Adrenal gland (tissue), 12 donors: ENCODE data around the gene CNKSR3. TPM values are rescaled to one million over a fixed set of nuclear protein-coding genes. Genes with fewer than 3 reads are reported as not detected.

Source experiments
- DNase-seq, 7 donors: peaks; one replicate each; pipeline ENCODE4 v3.0.0-alpha.2; 2019 to 2020
- H3K27ac ChIP-seq, 5 donors: fragments of 200-600 bp; sonication (generic) in 4 of 5; 1 replicate in 3 of 5; 2 replicates in 2 of 5; pipeline versions ENCODE4 v1.5.1 to v1.8.0; 2016 to 2020; ENCODE audit warnings: mild to moderate bottlenecking in 1 of 5
- H3K27me3 ChIP-seq: fragments of 200-600 bp; 2 replicates; pipeline ENCODE4 v1.8.0; 2021
- H3K36me3 ChIP-seq, 2 donors: fragments of 200-600 bp; replicated peaks in 1 of 2; 1 replicate in 1 of 2; 2 replicates in 1 of 2; pipeline versions ENCODE4 v1.5.1 to v1.8.0; 2018 to 2022
- H3K4me1 ChIP-seq, 2 donors: fragments of 200-600 bp; replicated peaks in 1 of 2; 1 replicate in 1 of 2; 2 replicates in 1 of 2; pipeline versions ENCODE4 v1.5.1 to v1.8.0; 2018 to 2021
- H3K4me3 ChIP-seq, 4 donors: fragments of 200-600 bp; sonication (generic) in 3 of 4; one replicate each; pipeline ENCODE4 v1.5.1; 2016 to 2018
- H3K9me3 ChIP-seq, 3 donors: fragments of 200-600 bp; sonication (generic) in 1 of 3; replicated peaks in 1 of 3; 1 replicate in 2 of 3; 2 replicates in 1 of 3; pipeline versions ENCODE4 v1.5.1 to v1.8.0; 2016 to 2021
- POLR2A ChIP-seq, 2 donors: fragments of 450-650 bp; IDR thresholded peaks; one replicate each; pipeline ENCODE4 v1.6.1; 2017; ENCODE audit warnings: antibody characterized with exemption in 2 of 2, mild to moderate bottlenecking in 2 of 2, moderate library complexity in 1 of 2
- WGBS, 4 donors: extraction: QIAGEN DNeasy Blood & Tissue Kit in 2 of 4; methylation state at CpG; one replicate each; pipeline versions ENCODE4 v1.1.5 to v1.1.7; 2013 to 2017; 5-methylcytosine and 5-hydroxymethylcytosine counted together
- intact Hi-C, 2 donors: fragments of 100-400 bp; cut with DNase I; formaldehyde crosslinking; loops; one replicate each; pipeline versions ENCODE4 v1.14.1 to v1.15.0; 2022 to 2023
- polyA plus RNA-seq, 3 donors: library from polyadenylated mRNA; stranded (reverse); fragments of 200-250 nt in 2 of 3; fragments of 350-450 nt in 1 of 3; fragmentation: Illumina TruSeq in 1 of 3; extraction: RNeasy Lipid Tissue Mini Kit (QIAGEN cat#74804) in 1 of 3; gene quantifications; one replicate each; pipeline ENCODE4 v1.2.3, GENCODE V29; 2013 to 2014
- total RNA-seq, 9 donors: library from RNA; depleted of rRNA in 4 of 9; stranded (reverse); fragments of >200 nt in 4 of 9; fragments of 120-200 nt in 1 of 9; fragmentation: NEBNext Ultra II Directional in 1 of 9; extraction: Animal tissue kit (Norgen Biotek cat#: 25700) in 1 of 9; gene quantifications; one replicate each; pipeline versions ENCODE4 v1.1.0 to v1.2.4, GENCODE V29; 2013 to 2023
- TF ChIP-seq, protein P1 (sequence below), 6 experiments: fragments of 450-650 bp in 4 of 6; fragments of 200-600 bp in 2 of 6; sonication (generic) in 1 of 6; IDR thresholded peaks; 1 replicate in 5 of 6; 2 replicates in 1 of 6; pipeline versions ENCODE4 v1.5.1 to v1.8.0; 2016 to 2021; ENCODE audit warnings: antibody characterized with exemption in 6 of 6, mild to moderate bottlenecking in 2 of 6, moderate library complexity in 1 of 6
- donor health status: healthy with polysubstance abuse.
- donor health status: Bipolar disorder and iron deficiency.
- donor health status: DM: yes; HTN: yes; CAD: no.
- donor health status: DM: no; HTN: no; CAD: no.
- donor health status: DM: no; HTN: no; CAD: no.
- donor health status: DM: yes; HTN: yes; CAD: no.

Gene CNKSR3
- total and polyA plus RNA-seq, 12 donors: 1.1 to 10.7 (median 2.5) TPM

DNA sequence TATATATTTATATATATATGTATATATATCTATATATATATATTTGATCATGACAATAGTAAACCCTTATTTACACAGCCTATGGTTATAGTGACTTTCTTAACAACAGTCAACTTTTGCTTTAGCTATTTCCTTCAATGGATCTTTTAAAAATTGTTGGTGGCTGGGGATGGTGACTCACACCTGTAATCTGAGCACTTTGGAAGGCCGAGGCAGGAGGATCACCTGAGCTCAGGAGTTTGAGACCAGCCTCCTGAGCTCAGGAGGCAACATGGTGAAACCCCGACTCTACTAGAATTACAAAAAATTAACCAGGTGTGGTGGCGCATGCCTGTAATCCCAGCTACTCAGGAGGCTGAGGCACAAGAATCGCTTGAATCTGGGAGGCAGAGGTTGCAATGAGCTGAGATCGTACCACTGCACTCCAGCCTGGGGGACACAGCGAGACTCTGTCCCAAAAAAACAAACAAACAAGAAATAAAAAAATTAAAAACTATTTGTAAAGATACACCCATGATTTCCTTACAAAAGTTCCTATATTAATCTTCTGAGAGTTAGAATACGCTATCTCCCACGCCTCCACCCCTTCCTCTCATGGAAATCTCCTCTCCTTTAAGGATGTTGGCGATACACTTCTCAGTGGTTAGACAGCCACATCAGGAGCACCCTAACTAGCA, 29.2 kb upstream of the CNKSR3 start:
- no peak overlapping the region for H3K27ac ChIP-seq
- H3K4me1 ChIP-seq: no peaks in the 10 kb centered on the region
- intact Hi-C loops: no loop called here
- no peak for DNase-seq
- H3K4me3 ChIP-seq: no peak overlapping the region
- H3K27me3 ChIP-seq: no peaks in the 10 kb centered on the region
- H3K9me3 ChIP-seq: no peaks in the 10 kb centered on the region
- WGBS, 4 donors: 90 to 96% (median 94%) methylated on average over 9 of the region's 9 CpGs
- no peaks in the 10 kb centered on the region for H3K36me3 ChIP-seq
- TF ChIP-seq, protein P1, sequence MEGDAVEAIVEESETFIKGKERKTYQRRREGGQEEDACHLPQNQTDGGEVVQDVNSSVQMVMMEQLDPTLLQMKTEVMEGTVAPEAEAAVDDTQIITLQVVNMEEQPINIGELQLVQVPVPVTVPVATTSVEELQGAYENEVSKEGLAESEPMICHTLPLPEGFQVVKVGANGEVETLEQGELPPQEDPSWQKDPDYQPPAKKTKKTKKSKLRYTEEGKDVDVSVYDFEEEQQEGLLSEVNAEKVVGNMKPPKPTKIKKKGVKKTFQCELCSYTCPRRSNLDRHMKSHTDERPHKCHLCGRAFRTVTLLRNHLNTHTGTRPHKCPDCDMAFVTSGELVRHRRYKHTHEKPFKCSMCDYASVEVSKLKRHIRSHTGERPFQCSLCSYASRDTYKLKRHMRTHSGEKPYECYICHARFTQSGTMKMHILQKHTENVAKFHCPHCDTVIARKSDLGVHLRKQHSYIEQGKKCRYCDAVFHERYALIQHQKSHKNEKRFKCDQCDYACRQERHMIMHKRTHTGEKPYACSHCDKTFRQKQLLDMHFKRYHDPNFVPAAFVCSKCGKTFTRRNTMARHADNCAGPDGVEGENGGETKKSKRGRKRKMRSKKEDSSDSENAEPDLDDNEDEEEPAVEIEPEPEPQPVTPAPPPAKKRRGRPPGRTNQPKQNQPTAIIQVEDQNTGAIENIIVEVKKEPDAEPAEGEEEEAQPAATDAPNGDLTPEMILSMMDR (IDR thresholded peaks at IDR 0.05): no peak
- TF ChIP-seq POLR2A (IDR thresholded peaks at IDR 0.05): no peak

DNA sequence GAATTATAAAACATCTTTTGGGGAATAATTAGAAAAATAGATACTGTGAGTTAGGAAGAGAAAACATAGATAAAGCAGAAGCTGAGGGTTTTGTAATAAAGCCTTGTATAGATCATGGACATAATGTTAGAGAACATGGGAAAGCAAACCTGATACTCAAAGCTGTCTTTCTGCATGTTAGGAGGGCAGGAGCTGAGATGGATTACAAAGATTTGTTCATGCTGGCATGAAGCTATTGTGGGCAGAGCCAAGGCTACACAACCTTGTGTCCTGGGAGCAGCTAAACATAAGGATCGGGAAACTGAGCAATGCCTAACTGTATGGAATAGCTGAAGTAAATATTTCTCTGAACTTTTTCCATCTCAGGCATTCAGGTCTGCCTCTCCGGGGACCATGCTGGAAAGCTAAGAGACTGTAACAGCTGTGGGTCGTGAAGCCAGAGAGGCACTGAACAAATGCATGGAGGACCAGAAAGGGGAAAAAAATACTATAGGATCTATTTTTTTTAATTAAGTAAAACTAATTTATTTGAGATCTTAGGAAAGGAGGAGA, 28.2 kb upstream of the CNKSR3 start:
- no peak overlapping the region for H3K4me3 ChIP-seq
- no peak for DNase-seq
- no peak overlapping the region for H3K27ac ChIP-seq
- H3K4me1 ChIP-seq: no peaks in the 10 kb centered on the region
- H3K9me3 ChIP-seq: no peaks in the 10 kb centered on the region
- 80 to 92% (median 88%) methylated on average over 3 of the region's 3 CpGs for WGBS, 4 donors
- H3K27me3 ChIP-seq: no peaks in the 10 kb centered on the region
- intact Hi-C loops: no loop called here
- TF ChIP-seq POLR2A (IDR thresholded peaks at IDR 0.05): no peak
- TF ChIP-seq, protein P1 (IDR thresholded peaks at IDR 0.05): no peak
- no peaks in the 10 kb centered on the region for H3K36me3 ChIP-seq

DNA sequence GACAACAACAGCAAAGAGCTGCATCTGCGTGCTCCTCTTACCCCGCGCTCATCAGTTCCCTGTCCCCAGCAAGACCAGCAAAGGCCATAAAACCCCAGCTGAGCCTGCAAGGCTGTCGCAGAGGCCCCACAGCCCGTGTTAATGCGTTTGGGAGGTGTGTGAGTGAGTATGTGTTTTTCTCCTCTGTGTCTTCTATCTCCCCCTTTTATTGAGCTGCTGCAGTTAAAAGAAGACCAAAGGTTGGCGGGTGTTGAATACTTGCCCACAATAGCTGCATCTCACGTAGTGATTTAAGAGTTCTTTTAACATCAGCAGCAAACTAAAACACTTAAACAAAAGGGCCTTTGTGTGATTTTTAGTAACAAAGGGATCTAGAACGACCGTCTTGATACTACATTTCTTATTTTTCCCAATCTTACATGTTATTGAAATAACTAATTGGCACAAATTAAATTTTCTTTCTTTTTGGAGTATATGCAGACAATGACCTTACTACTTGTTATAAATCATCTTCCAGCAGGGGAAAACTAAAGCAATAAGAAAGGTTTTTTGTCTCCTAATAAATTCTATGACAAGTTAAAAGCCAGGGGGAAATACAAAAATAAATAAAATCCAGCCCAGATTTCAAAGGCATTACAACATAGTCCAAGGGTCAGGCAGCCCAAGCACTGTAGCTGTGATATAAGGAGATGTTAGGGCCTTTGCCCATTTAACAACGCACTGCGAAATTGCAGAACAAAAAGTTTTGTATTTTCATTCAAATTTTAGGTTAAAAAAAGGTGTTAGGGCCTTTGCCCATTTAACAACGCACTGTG, 27.2 kb upstream of the CNKSR3 start:
- WGBS, 4 donors: 89 to 93% (median 89%) methylated on average over 13 of the region's 13 CpGs
- Histone ChIP-seq H3K27me3 (no peaks in the 10 kb centered on the region), H3K4me1 (no peaks in the 10 kb centered on the region), H3K36me3 (no peaks in the 10 kb centered on the region), H3K27ac (no peak overlapping the region), H3K4me3 (no peak overlapping the region), H3K9me3 (no peaks in the 10 kb centered on the region)
- TF ChIP-seq POLR2A (IDR thresholded peaks at IDR 0.05): no peak
- TF ChIP-seq, protein P1 (IDR thresholded peaks at IDR 0.05): no peak
- intact Hi-C loops: no loop called here
- DNase-seq: no peak

DNA sequence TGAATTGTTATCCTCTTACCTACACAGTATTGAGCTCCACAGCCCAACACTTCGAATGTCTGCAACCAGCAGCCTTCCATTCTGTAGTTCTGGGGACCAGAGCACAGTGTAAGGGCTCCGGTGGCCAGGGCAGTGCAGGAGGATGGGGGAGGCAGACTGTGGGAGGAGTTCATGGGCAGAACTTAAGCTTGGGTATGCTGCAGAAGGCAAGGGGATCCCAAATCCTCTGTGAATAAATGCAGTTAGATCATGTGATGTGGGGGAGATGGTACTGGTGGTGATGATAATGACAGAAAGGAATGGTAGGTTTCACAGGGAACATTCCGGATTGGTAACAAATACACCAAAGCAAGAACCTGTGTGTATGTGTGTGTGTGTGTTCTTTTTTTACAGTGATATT, 26.5 kb upstream of the CNKSR3 start:
- intact Hi-C loops: no loop called here
- 89 to 93% (median 91%) methylated on average over 3 of the region's 3 CpGs for WGBS, 4 donors
- Histone ChIP-seq H3K27me3 (no peaks in the 10 kb centered on the region), H3K27ac (no peak overlapping the region), H3K4me3 (no peak overlapping the region), H3K36me3 (no peaks in the 10 kb centered on the region), H3K4me1 (no peaks in the 10 kb centered on the region), H3K9me3 (no peaks in the 10 kb centered on the region)
- no peak for DNase-seq
- TF ChIP-seq, protein P1 (IDR thresholded peaks at IDR 0.05): no peak
- TF ChIP-seq POLR2A (IDR thresholded peaks at IDR 0.05): no peak
